Liver (tissue), 2 donors: ENCODE measurements around the gene GLI3.

Experiments
- CTCF ChIP-seq: fragments of 150-350 bp; IDR thresholded peaks from 2 replicates; pipeline ENCODE4 v1.5.1; 2017; ENCODE audit warnings: improper control_type of control experiment, low read depth, low read length; ENCODE audit not compliant: missing input control
- MAX ChIP-seq: IDR thresholded peaks from 2 replicates; pipeline ENCODE4 v1.6.1; 2016; ENCODE audit warnings: antibody characterized with exemption
- REST ChIP-seq: IDR thresholded peaks from 2 replicates; pipeline ENCODE4 v1.6.1; 2016; ENCODE audit warnings: antibody characterized with exemption, mild to moderate bottlenecking
- YY1 ChIP-seq: IDR thresholded peaks from 2 replicates; pipeline ENCODE4 v1.6.1; 2016; ENCODE audit warnings: antibody characterized with exemption, mild to moderate bottlenecking
- ZBTB33 ChIP-seq: IDR thresholded peaks from 2 replicates; pipeline ENCODE4 v1.6.1; 2016; ENCODE audit warnings: antibody characterized with exemption
- donor health status: healthy.

- no peak for TF ChIP-seq MAX
- TF ChIP-seq CTCF = no peak
- TF ChIP-seq YY1 = no peak
- TF ChIP-seq ZBTB33 = no peak
- no peak for TF ChIP-seq REST
Observed at GRCh38 chr7:42156967-42157721, 79.9 kb downstream of the GLI3 start.
